HEK293 (cell line): ENCODE results near the gene SYN1.

Experiments
- ATF2 ChIP-seq: fragments of 450-650 bp; formaldehyde crosslinking; IDR thresholded peaks from 2 replicates; pipeline ENCODE4 v1.5.1; 2016; ENCODE audit warnings: missing biosample characterization, missing genetic modification characterization, low read depth
- ELK4 ChIP-seq: IDR thresholded peaks from 2 replicates; pipeline ENCODE4 v1.6.1; 2011; ENCODE audit warnings: mild to moderate bottlenecking, low read depth, low read length, borderline replicate concordance
- KLF1 ChIP-seq: fragments of 450-650 bp; formaldehyde crosslinking; IDR thresholded peaks from 2 replicates; pipeline ENCODE4 v1.5.1; 2016; ENCODE audit warnings: missing biosample characterization, missing genetic modification characterization
- KLF16 ChIP-seq: fragments of 450-650 bp; formaldehyde crosslinking; IDR thresholded peaks from 2 replicates; pipeline ENCODE4 v1.5.1; 2017; ENCODE audit warnings: missing biosample characterization, missing genetic modification characterization
- KLF9 ChIP-seq: fragments of 450-650 bp; formaldehyde crosslinking; IDR thresholded peaks from 2 replicates; pipeline ENCODE4 v1.5.1; 2016; ENCODE audit warnings: missing biosample characterization, missing genetic modification characterization, low read depth
- PRDM1 ChIP-seq: fragments of 450-650 bp; formaldehyde crosslinking; IDR thresholded peaks from 2 replicates; pipeline ENCODE4; 2016; ENCODE audit warnings: missing biosample characterization, missing genetic modification characterization
- RBAK ChIP-seq: fragments of 450-650 bp; formaldehyde crosslinking; IDR thresholded peaks from 2 replicates; pipeline ENCODE4 v1.5.1; 2016; ENCODE audit warnings: missing biosample characterization, missing genetic modification characterization
- TCF7L2 ChIP-seq: IDR thresholded peaks from 2 replicates; pipeline ENCODE4 v1.6.1; 2011; ENCODE audit warnings: low read depth, mild to moderate bottlenecking, inconsistent platforms, low read length, moderate library complexity, borderline replicate concordance
- TRIM28 ChIP-seq: IDR thresholded peaks from 2 replicates; pipeline ENCODE4 v1.6.1; 2011; ENCODE audit warnings: low read length, control low read depth, borderline replicate concordance
- ZEB2 ChIP-seq: fragments of 450-650 bp; formaldehyde crosslinking; IDR thresholded peaks from 2 replicates; pipeline ENCODE4 v1.5.1; 2016; ENCODE audit warnings: missing biosample characterization, missing genetic modification characterization
- ZNF10 ChIP-seq: fragments of 450-650 bp; formaldehyde crosslinking; IDR thresholded peaks from 2 replicates; pipeline ENCODE4 v1.5.1; 2017; ENCODE audit warnings: missing biosample characterization, missing genetic modification characterization
- ZNF121 ChIP-seq: fragments of 450-650 bp; formaldehyde crosslinking; IDR thresholded peaks from 2 replicates; pipeline ENCODE4 v1.5.1; 2016; ENCODE audit warnings: missing biosample characterization, missing genetic modification characterization
- ZNF133 ChIP-seq: fragments of 450-650 bp; formaldehyde crosslinking; IDR thresholded peaks from 2 replicates; pipeline ENCODE4 v1.5.1; 2016; ENCODE audit warnings: missing biosample characterization, missing genetic modification characterization
- ZNF155 ChIP-seq: fragments of 450-650 bp; formaldehyde crosslinking; IDR thresholded peaks from 2 replicates; pipeline ENCODE4 v1.5.1; 2016; ENCODE audit warnings: missing biosample characterization, missing genetic modification characterization
- ZNF157 ChIP-seq: fragments of 450-650 bp; formaldehyde crosslinking; IDR thresholded peaks from 2 replicates; pipeline ENCODE4 v1.5.1; 2016; ENCODE audit warnings: missing biosample characterization, missing genetic modification characterization
- ZNF16 ChIP-seq: fragments of 450-650 bp; formaldehyde crosslinking; IDR thresholded peaks from 2 replicates; pipeline ENCODE4 v1.5.1; 2016; ENCODE audit warnings: low read depth, missing biosample characterization, missing genetic modification characterization
- ZNF184 ChIP-seq: fragments of 450-650 bp; IDR thresholded peaks from 2 replicates; pipeline ENCODE4 v1.5.1; 2018; ENCODE audit warnings: missing biosample characterization, mild to moderate bottlenecking, missing genetic modification characterization
- ZNF366 ChIP-seq: fragments of 450-650 bp; formaldehyde crosslinking; conservative IDR thresholded peaks from 2 replicates; pipeline ENCODE4 v1.5.1; 2016; ENCODE audit warnings: missing biosample characterization, missing genetic modification characterization
- ZNF404 ChIP-seq: fragments of 450-650 bp; formaldehyde crosslinking; IDR thresholded peaks from 2 replicates; pipeline ENCODE4 v1.5.1; 2017; ENCODE audit warnings: missing biosample characterization, missing genetic modification characterization
- ZNF518A ChIP-seq: fragments of 450-650 bp; formaldehyde crosslinking; conservative IDR thresholded peaks from 2 replicates; pipeline ENCODE4 v1.5.1; 2016; ENCODE audit warnings: low read depth, missing biosample characterization, missing genetic modification characterization
- ZNF549 ChIP-seq: fragments of 450-650 bp; IDR thresholded peaks from 2 replicates; pipeline ENCODE4 v1.5.1; 2018; ENCODE audit warnings: missing biosample characterization, missing genetic modification characterization, mild to moderate bottlenecking, inconsistent platforms, moderate library complexity
- ZNF561 ChIP-seq: fragments of 450-650 bp; IDR thresholded peaks from 2 replicates; pipeline ENCODE4 v1.5.1; 2018; ENCODE audit warnings: missing biosample characterization, missing genetic modification characterization, borderline replicate concordance
- ZNF621 ChIP-seq: fragments of 450-650 bp; formaldehyde crosslinking; IDR thresholded peaks from 2 replicates; pipeline ENCODE4 v1.5.1; 2017; ENCODE audit warnings: missing biosample characterization, missing genetic modification characterization
- ZNF626 ChIP-seq: fragments of 450-650 bp; sonication (Bioruptor Pico); formaldehyde crosslinking; IDR thresholded peaks from 2 replicates; pipeline ENCODE4 v1.5.1; 2018; ENCODE audit warnings: missing biosample characterization, missing genetic modification characterization, inconsistent platforms
- ZNF692 ChIP-seq: fragments of 450-650 bp; formaldehyde crosslinking; IDR thresholded peaks from 2 replicates; pipeline ENCODE4 v1.5.1; 2016; ENCODE audit warnings: missing biosample characterization, missing genetic modification characterization
- ZNF704 ChIP-seq: fragments of 450-650 bp; formaldehyde crosslinking; IDR thresholded peaks from 2 replicates; pipeline ENCODE4 v1.5.1; 2016; ENCODE audit warnings: missing biosample characterization, missing genetic modification characterization
- ZSCAN18 ChIP-seq: fragments of 450-650 bp; formaldehyde crosslinking; IDR thresholded peaks from 2 replicates; pipeline ENCODE4 v1.5.1; 2016; ENCODE audit warnings: missing biosample characterization, missing genetic modification characterization
- ZSCAN4 ChIP-seq: fragments of 450-650 bp; formaldehyde crosslinking; IDR thresholded peaks from 2 replicates; pipeline ENCODE4 v1.5.1; 2017; ENCODE audit warnings: missing biosample characterization, missing genetic modification characterization
- ZXDB ChIP-seq: fragments of 450-650 bp; formaldehyde crosslinking; IDR thresholded peaks from 2 replicates; pipeline ENCODE4 v1.5.1; 2016; ENCODE audit warnings: missing biosample characterization, missing genetic modification characterization

SYN1 gene

GRCh38 chrX:47556045-47556623 is 63.5 kb downstream of the SYN1 start (continued):
- TF ChIP-seq ZNF704 (tag by site-specific recombination) (no peak), ZNF157 (tag by site-specific recombination) (no peak), ATF2 (no peak), ZNF626 (no peak), ZNF366 (no peak), ZEB2 (tag by site-specific recombination) (no peak), ZSCAN18 (no peak), ZSCAN4 (no peak), ZNF16 (tag by site-specific recombination) (no peak), ZNF133 (tag by site-specific recombination) (no peak), RBAK (no peak), KLF1 (tag by site-specific recombination) (peak; percentile 50), ZNF155 (tag by site-specific recombination) (no peak), TRIM28 (no peak), ZNF121 (no peak), ZNF561 (peak; percentile 44; the same call in 1 of the 2 replicates), PRDM1 (peak; percentile 34; the same call in 1 of the 2 replicates), ZNF621 (no peak), ZNF518A (tag by site-specific recombination) (0 out of 2 replicates have a peak, but pooled peaks have one; percentile 12), ZXDB (tag by site-specific recombination) (peak; percentile 40; the same call in 1 of the 2 replicates), ZNF692 (tag by site-specific recombination) (no peak), KLF9 (tag by site-specific recombination) (no peak), ZNF184 (tag by site-specific recombination) (no peak), ZNF549 (tag by site-specific recombination) (no peak), TCF7L2 (no peak), ZNF404 (no peak), ZNF10 (tag by site-specific recombination) (no peak), KLF16 (tag by site-specific recombination) (no peak), ELK4 (no peak)
